IPS-NIHi11 (cell line): ENCODE measurements around the gene AJUBA.
"Not testable (repeated sequence)": the region's sequence is repeated elsewhere in the genome, so short reads cannot be mapped to it uniquely, and the experiment has no call there.

Experiments used
- DNase-seq: peaks from one replicate; pipeline ENCODE4 v3.0.0; 2012; ENCODE audit warnings: mixed read lengths, low spot score

The AJUBA gene

GRCh38 chr14:22979748-22980392 is 2.5 kb downstream of the AJUBA start:
- no peak for DNase-seq

- no peak for DNase-seq
Observed at GRCh38 chr14:22978981-22979671, 3.2 kb downstream of the AJUBA start.

DNA sequence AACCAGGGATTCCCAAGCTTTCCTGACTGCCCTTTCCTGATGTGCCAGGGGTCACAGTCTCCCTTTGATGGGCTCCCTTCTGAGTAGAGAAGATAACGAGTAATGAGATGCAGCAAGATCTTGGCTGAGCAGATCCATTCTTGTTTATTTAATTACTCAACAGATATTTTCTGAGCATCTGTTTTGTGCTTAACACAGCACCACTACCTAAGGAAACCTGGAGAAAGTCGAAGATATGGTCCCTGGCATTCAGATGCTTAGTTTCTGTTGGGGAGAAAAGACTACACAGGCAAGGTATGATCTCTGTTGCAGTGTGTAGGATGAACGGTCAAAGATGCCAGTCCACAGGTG is 3.9 kb downstream of the AJUBA start:
- DNase-seq = no peak

- peak; percentile 89 for DNase-seq
Observed at GRCh38 chr14:22977684-22978486, 4.5 kb downstream of the AJUBA start.

- no peak for DNase-seq
Observed at GRCh38 chr14:22977434-22977683, 5.0 kb downstream of the AJUBA start.

DNA sequence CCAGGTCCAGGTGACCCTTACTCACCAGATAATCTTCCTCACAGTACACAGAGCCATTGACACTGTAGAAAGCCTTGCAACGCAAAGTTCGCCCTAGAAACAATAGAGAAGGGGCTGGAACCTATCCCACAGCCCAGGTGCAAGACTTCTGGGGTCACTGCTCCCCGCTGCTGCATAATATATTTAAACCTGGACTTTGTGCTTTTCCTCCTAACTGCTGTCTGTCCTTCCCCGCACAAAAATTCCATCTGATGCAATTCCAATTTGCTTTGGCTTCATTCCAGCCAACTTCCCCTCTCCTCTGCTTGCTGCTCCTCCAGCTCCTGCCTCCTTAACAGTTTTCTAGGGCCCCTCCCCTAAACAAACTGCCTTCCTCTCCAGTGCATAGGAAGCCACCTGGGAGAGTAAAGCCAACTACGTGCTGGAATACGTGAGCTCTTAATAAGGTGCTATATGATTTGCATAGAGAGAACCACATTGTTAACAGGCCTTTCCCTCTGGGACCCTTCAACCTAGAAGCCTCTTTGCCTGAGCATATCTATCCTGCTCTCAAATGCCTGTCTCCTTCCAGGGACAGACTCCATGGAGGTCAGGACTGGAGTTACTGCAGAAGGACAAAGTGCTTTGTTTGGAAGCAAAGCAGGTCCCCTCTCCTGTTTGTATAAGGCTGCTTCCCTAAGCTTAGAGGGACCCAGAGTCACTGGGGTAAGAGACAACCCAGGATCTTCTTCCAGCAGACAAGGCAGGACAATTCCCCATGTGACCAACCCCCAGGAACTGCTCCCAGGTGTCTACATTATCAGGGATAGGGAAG is 5.5 kb downstream of the AJUBA start:
- DNase-seq = no peak

GRCh38 chr14:22974530-22975313 is 7.6 kb downstream of the AJUBA start:
- no peak for DNase-seq

- DNase-seq = peak; percentile 50
Observed at GRCh38 chr14:22973217-22974032, 8.9 kb downstream of the AJUBA start.

GRCh38 chr14:22972313-22972930 is 9.9 kb downstream of the AJUBA start:
- no peak for DNase-seq

DNA sequence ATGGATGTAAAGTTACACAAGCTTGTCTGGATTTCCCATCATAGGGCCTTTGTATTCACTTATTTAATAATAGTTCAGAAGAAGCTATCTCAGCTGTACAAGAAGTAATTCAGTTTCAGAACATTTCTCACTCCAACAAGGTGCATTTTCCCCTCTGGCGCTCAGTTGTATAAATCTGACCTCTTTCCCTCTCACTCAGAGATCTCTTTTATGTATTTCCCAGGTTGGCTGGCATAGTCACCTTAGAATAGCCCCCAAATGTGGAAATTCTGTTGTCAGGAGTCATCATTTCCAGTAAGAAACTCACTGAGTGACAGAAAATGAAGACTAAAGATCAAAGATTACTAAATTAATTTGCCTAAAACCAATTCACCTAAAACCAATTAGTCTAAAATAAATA is 11.2 kb downstream of the AJUBA start:
- DNase-seq = no peak

GRCh38 chr14:22966783-22967269 is 15.5 kb downstream of the AJUBA start:
- DNase-seq = no peak

DNA sequence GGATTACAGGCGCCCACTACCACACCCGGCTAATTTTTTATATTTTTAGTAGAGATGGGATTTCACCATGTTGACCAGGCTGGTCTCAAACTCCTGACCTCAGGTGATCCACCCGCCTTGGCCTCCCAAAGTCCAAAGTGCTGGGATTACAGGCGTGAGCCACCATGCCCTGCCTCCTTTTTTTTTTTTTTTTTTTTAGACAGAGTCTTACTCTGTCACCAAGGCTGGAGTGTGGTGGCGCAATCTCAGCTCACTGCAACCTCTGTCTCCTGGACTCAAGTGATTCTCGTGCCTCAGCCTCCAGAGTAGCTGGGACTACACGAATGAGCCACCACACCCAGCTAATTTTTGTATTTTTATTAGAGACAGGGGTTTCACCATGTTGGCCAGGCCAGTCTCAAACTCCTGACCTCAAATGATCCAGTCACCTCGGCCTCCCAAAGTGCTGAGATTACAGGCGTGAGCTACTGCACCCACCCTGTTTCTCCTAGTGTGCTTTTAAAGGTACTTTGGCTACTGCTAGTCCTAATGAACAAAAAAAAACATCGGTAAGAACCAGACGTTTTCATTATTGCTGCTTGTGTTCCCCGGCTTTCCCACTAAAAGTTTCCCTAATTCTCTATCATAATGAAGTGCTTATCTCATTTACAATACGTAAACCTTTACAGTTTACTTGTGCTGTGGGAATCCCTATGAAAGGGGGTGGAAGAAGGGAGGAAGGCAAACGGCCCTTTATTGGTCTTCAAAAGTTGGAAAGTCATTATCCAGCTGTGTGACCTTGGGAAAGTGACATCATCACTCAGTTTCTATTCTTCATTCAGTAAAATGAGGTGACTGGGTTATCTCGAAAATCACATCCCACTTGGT is 16.2 kb downstream of the AJUBA start:
- not testable (repeated sequence) for DNase-seq

DNA sequence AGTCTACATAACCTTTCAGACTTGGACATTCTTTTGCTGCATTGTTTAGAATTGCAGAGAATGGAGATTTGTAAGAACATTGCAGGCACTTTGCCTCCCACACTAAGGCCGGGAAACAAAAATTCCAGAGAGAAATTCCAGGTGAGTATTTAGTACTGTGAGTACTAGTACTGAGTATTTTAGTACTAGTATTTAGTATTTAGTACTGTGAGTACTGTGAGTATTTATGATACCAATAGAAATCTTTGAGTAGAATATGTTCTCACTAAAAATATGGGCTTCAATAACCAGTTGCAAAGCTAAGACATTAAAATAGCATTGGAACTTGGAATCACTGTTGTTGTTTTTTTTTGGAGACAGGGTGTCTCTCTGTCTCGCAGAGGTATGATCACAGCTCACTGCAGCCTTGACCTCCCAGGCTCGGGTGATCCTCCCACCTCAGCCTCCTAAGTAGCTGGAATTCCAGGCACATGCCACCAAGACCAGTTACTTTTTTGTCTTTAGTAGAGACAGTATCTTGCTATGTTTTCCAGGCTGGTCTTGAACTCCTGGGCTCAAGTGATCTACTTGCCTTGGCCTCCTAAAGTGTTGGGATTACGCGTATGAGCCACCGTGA is 20.2 kb downstream of the AJUBA start:
- no peak for DNase-seq

- DNase-seq = no peak
Observed at GRCh38 chr14:22955702-22956569, 26.4 kb downstream of the AJUBA start.

- DNase-seq = no peak
Observed at GRCh38 chr14:22952418-22952817, 29.9 kb downstream of the AJUBA start.

DNA sequence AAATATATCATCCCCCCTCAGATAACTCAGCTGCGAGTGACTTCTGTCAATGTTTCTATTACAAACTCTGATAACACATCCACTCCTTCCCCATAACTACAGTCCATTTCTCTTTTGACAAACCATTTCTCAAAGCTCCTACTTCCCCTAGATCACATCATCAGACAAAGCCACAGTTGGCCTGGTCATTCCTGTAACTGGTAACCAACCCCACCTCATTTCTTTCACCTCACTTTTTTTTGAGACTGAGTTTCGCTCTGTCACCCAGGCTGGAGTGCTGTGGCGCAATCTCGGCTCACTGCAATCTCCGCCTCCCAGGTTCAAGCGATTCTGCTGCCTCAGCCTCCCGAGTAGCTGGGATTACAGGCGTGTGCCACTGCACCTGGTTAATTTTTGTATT is 30.6 kb downstream of the AJUBA start:
- not testable (repeated sequence) for DNase-seq

DNA sequence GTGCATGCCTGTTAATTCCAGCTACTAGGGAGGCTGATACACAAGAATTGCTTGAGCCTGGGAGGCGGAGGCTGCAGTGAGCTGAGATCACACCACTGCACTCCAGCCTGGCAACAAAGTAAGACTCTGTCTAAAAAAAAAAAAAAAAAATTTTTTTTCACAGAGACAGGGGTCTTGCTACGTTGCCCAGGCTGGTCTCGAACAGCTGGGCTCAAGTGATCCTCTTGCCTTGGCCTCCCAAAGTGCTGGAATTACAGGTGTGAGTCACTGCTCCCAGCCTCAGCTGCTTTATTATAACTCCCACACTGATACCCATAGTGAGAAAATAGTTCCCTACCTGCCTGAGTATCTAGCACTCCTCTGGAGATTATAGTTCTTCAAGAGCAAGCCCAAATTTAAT is 36.7 kb downstream of the AJUBA start:
- DNase-seq = no peak

- DNase-seq = no peak
Observed at GRCh38 chr14:22939684-22940083, 42.7 kb downstream of the AJUBA start.
